Skin epidermis (tissue), 12 donors: ENCODE results near the gene ANAPC15.

Experiments used
- H3K27ac ChIP-seq, 21 experiments: fragments of 200-600 bp; sonication (generic) in 11 of 21; one replicate each; pipeline ENCODE4 v1.5.0; 2020; ENCODE audit warnings: mild to moderate bottlenecking in 3 of 21, inconsistent platforms in 2 of 21, moderate library complexity in 2 of 21
- H3K4me3 ChIP-seq, 7 experiments: fragments of 200-600 bp; sonication (generic) in 2 of 7; one replicate each; pipeline ENCODE4 v1.5.0; 2020; ENCODE audit warnings: inconsistent platforms in 2 of 7, mild to moderate bottlenecking in 2 of 7, moderate library complexity in 1 of 7

Gene ANAPC15

DNA sequence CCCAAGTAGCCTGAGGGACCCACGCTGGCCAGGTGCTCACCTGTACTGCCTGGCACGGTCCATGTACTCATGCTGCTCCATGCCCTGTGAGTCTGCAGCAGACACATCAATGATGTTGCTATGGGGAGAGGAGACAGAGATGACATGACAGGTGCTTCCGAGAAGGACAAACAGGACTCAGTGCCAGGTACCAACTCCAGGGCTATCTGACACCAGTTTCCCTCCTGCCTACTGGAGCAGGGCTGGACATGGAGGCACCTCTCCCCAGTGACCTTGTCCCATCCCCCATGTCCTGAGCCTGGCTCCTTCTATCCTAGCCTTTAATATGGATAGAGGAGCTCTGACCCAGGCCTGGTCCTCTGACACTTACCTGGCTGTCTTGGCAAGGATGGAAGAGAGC is 13.8 kb downstream of the ANAPC15 start:
- Histone ChIP-seq H3K4me3 (no peak overlapping the region), H3K27ac (peak overlapping the region in 2 of 21 experiments; percentile 11 to 20)

DNA sequence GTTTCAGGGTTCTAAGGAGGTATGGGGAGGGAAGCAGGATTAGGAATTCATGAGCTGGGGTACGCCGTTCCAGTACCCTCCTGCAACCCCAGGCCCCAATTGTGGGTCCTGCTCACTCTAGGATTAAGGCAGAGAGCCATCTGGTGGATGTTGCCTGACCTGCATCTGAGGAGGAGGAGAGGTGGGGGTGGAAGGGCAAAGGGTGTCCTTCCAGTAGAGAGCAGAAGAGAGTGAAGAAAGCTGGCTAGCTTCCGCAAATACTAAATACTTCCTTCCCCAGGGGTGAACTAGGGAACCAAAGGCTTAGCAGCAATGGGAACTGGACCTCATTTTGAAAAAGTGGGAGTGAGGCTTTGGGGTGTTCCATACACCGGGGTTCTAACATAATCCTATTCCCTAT is 21.2 kb downstream of the ANAPC15 start:
- Histone ChIP-seq H3K4me3 (no peak overlapping the region), H3K27ac (peak overlapping the region in 11 of 21 experiments; percentile 8 to 79 (median 41))

DNA sequence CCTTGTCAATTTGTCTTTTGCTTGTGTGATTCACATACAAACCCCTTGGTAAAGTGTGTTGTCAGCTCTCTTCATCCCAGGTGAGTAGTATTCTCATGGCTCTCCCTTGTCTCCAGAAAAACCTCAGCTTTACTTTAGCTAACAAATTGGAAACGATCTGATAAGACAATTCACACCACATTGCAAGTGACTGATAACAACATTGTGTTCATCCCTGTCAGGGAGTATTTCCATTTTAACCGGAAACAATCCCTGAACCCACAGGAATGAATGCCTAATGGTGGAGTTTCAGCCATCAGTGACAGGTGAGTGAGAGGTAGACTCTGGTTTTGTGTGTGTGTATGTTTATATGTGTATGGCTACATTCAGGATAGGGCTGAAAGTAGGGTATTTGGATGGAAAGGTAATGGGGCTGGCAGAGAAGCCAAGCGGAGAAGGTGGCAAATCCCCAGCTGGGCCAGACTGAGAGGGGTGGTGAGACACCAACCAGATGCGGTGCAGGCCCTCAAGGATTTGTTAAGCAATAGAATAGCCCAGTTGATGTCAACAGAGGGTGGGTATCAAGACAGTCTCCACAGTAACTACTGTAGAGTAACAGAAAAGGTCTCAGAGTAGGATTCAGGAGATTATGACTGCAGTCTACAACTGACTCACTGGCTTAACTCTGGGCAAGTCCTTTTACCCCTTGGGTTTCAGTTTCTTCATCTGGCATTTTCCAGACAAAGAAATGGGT is 24.3 kb downstream of the ANAPC15 start:
- Histone ChIP-seq H3K4me3 (no peak overlapping the region), H3K27ac (peak overlapping the region in 1 of 21 experiments; percentile 3)

DNA sequence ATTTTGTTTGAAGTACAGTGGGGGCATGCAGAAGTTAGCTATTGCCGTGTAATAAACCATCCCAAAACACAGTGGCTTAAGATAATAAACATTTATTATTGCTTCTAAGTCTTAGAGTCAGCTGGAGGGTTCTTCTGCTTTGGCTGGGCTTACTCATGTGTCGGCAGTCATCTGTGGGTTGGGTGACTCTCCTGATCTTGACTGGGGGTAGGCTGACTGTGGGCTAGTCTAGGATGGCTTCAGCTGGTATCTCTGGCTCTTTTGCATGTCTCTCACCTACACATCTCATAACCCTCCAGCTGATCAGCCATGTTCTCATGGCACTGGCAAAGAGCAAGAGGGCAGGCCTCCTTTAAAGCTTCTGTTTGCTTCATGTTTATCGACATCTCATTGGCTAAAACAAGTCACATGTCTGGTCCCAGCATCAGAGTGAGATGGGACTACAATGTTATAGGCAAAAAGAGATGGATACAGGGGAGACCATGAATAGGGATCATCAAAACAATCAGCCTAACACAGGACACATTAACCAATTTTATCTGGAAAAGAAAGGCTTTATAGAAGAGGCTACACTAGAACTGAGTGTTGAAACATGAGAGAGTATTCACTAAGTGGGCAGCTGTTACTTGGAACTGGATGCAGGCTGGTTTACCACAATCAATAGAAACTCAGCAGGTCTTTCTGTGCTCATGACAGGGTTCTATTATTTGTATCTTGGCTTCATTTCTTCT is 26.7 kb downstream of the ANAPC15 start:
- H3K4me3 ChIP-seq, result no peak overlapping the region
- peak overlapping the region in 2 of 21 experiments; percentile 19 to 34 for H3K27ac ChIP-seq

DNA sequence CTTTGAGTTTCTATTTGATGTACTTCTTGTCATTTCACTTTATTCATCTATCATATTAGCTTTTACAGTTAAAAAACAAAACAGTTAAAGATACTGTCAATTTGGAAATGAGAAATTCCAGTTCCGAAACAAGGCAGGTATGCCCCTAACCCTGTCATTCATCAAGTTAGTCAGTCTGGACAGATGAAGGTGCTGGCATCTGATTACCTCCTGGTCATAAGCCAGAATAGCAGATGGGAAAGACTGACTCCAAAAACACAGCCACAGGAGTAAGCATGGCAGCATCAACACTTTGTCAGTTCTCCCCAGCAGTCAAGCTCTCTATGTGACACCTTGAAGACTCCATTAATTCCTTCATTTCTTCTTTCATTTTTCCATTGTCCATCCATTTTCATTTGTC is 27.5 kb downstream of the ANAPC15 start:
- no peak overlapping the region for H3K4me3 ChIP-seq
- no peak overlapping the region for H3K27ac ChIP-seq

DNA sequence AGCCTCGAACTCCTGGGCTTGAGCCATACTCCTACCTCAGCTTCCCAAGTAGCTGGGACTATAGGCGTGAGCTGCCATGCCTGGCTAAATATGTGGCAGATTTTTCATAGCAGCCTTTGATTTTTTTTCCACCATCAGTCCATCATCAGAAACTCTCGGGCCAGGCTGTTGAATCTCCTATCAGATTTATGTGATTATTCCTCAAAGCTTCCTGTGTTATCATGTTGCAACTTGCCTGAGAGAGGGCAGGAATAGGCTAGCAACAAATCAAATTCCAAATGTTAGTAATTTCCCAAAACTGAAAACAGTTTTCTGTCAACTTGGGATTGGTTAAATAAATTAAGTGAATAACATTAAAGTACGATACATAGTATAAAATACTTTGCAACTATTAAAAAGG is 28.4 kb downstream of the ANAPC15 start:
- no peak overlapping the region for H3K27ac ChIP-seq
- no peak overlapping the region for H3K4me3 ChIP-seq

DNA sequence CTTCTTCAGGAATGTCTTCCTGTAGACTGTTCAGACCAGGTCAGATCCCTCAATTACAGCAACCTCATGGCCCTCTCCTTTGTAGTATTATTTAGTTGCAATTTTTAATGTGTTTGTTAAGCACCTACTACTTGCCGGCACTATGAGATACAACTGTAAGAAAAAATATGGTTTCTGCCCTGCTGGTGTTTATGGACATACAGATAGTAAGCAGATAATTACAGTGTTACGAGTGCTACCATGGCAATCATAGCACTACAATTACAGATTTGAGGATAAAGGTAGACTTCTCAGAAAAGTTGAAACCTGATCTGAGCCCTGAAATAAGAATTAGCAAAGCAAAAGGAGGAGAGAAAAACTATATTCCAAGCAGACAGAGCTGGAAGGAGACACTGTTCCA is 29.1 kb downstream of the ANAPC15 start:
- peak overlapping the region in 1 of 21 experiments; percentile 8 for H3K27ac ChIP-seq
- H3K4me3 ChIP-seq, result no peak overlapping the region

DNA sequence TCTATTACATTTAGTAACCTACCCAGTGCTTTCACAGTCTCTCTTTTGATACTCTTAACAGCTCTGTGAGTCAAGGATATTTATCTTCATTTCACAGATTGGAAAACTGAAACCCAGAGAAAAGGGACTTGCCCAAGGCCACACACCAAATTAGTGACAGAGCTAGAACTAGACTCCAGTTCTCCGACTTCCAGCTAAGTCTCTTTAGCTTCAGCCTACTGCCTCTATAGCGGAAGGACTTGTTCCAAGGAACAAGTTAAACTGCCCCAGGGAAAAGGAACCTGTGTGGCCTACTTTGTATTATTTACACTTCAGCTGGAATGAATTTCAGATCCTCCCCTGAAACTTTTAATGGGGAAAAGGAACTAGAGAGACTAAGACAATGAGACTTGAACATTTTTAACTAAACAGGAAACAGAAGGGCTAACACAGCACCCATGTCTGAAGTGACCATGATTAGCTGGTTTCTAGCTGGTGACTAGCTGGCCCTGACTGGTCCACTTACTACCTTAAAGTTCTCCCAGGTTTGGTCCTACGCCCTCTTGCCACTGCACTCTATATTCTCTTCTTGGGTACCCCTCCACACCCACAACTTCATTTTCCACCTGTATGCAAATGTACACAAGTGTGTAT is 30.6 kb downstream of the ANAPC15 start:
- H3K4me3 ChIP-seq, result peak overlapping the region in 1 of 7 experiments; percentile 77
- H3K27ac ChIP-seq, result peak overlapping the region in 19 of 21 experiments; percentile 67 to 93 (median 89)

DNA sequence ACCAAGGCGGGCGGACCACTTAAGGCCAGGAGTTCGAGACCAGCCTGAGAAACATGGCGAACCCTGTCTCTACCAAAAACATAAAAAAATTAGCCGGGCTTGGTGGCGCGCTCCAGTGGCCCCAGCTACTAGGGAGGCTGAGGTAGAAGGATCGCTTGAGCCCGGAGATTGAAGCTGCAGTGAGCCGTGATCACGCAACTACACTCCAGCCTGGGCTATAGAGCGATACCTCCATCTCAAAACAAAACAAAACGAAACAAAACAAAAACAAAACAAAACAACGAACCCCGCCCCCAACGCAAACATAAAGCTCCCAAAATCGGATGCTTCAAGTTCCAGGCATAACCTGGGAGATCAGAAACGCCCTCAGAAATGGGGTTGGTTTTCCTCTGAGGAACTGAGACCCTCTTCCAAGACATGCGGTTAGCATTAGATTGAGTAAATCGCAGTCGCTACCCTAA is 31.3 kb downstream of the ANAPC15 start:
- Histone ChIP-seq H3K27ac (peak overlapping the region in 20 of 21 experiments; percentile 67 to 93 (median 89)), H3K4me3 (peak overlapping the region; percentile 44 to 77 (median 71))

DNA sequence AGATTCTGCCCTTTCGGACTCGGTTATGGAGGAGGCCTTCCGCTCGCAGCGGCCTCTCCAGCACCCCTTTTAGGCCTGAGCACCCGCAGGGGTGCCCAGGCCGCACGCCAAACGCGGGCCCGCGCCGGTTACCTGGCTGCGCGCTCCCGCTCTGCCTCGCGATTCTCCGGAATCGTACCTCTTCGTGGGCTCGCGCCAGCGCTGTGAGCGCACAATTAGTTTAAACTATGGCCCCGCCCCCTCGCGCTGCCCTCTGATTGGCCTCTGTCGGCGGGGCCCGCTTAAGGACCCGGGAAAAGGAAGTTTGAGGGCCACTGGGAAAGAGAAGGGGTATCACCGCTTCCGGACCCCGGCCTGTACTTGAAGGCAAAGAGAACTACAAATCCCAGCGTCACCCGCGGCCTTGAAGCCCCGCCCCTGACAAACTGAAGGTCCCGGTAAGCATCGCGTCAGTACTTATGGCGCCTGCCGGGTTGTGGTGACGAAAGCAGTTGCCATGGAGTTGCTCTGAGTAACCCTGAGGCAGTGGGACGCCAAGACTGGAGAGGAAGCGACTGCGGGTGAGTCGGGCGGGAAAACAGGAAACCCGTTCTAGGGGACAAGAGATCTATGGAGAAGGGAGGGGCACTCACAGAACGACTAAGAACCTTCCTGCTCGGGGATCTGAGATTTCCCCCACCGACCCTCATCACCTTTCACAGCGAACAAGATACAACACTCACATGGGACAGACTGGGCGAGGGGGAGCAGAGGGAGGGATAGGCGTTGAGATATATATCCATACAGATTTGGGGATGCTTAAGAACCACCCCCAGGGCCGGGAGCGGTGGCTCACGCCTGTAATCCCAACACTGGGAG is 31.9 kb downstream of the ANAPC15 start, which contains the start of the genes LRRC51 and NUMA1:
Gene LRRC51 (plus strand): TSS at position 525 of the 858 bp plus-strand sequence. CDS start 8,234 bp downstream, outside the sequence.
Gene NUMA1 (minus strand): TSS at position 217 of the 858 bp plus-strand sequence. CDS start 44,599 bp downstream, outside the sequence.
- Histone ChIP-seq H3K27ac (peak within 1 kb of the TSS in 20 of 21 experiments; percentile 67 to 93 (median 89)), H3K4me3 (peak within 1 kb of the TSS; percentile 44 to 77 (median 71))

DNA sequence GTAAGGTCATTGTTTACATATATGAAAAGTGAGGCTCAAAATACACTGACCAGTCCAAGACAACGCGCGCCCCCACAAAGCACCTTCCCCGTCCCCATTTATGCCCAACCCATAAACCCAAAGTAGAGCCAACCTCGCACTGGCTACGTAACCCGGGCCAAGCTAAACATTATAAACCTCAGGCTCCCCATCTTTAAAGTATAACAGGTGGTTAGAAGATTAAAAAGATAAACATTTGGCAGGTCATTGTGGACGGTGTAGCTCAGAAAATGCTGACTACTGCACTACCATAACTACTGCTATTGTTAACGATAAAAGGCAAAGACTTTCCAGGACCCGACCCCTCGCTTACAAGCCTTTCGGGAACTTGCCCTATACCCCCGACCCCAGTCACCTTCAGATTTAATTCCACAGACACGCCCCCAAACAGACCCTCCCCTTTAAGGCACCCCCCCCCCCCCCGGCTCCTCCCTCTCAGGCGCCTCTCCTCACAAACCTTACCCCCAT is 32.6 kb downstream of the ANAPC15 start:
- H3K4me3 ChIP-seq, result peak overlapping the region; percentile 44 to 77 (median 71)
- H3K27ac ChIP-seq, result peak overlapping the region in 20 of 21 experiments; percentile 37 to 93 (median 89)

DNA sequence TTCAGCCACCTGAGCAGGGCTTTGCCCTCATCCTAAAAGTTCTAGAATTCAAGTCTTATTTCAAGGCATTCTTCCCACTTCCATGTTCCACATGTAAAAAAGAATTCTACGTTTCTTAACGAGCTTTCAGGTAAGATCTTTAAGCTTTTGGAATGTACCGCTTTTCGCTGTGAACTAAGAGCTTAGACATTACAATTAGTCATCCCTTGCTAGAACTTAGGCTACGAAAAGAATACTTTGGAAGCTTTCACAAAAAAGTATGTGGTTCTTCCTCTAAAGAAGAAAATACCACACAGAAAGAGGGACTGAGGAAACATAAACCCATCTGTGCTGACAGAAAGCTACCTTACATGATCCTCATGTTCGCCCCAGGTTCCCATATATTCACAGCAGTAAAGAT is 34.0 kb downstream of the ANAPC15 start:
- Histone ChIP-seq H3K27ac (peak overlapping the region in 17 of 21 experiments; percentile 5 to 93 (median 89)), H3K4me3 (peak overlapping the region in 2 of 7 experiments; percentile 74 to 77)

DNA sequence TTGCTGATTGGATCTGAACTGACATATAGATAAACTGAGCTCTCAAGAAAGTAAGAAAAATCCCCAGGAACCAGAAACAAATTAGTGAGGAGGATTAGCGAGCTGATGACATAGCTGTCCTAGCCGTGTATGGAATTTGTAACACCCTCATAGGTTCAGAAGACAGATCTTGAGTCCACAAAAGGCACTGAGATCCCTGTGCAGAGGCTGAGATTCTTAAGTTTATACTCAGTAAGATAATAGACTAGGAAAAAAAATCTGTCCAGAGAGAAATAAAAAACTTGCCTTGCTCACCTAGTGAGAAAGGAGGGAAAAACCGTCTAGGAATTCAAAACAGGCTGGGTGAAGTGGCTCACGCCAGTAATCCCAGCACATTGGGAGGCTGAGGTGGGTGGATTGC is 36.7 kb downstream of the ANAPC15 start:
- Histone ChIP-seq H3K27ac (peak overlapping the region in 3 of 21 experiments; percentile 27 to 40 (median 39)), H3K4me3 (no peak overlapping the region)

DNA sequence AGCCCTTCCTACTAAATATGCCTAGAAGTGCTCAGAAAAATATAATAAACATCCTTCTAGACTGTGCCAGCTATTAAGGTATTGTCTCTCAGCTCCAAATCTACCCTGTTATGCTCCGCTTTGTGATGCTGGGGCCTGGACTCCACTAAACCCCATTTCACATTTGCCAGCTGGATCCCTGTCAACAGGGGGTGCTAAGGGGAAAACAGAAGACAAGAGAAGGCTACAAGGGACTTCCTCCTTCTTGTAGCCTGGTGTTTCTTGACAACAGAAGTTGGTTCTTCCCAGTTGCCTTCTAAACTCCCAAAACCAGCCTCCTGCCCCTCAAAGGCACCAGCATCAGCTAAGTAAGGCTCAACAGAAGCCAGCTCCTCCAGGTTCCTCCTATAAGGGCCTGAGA is 37.4 kb downstream of the ANAPC15 start:
- peak overlapping the region in 7 of 21 experiments; percentile 9 to 70 (median 39) for H3K27ac ChIP-seq
- no peak overlapping the region for H3K4me3 ChIP-seq

DNA sequence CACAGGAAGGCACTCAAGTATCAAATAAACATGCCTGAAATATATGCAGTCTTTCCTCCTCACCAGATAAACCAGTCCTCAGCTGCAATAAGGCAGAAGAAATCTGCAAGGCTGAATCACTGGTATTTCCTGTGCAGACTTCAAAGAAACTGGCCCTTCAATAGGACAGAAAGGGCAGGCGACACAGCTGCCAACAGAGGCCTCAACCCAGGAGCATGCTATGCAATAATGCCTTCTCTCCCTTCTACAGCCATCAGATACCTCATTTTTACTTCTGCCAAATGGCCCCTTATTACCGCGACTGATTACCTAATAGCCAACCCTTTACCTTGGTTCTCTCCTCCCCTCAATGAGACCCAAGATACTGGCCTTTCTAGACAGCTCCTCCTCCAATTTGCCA is 40.1 kb downstream of the ANAPC15 start:
- peak overlapping the region in 17 of 21 experiments; percentile 1 to 84 (median 50) for H3K27ac ChIP-seq

DNA sequence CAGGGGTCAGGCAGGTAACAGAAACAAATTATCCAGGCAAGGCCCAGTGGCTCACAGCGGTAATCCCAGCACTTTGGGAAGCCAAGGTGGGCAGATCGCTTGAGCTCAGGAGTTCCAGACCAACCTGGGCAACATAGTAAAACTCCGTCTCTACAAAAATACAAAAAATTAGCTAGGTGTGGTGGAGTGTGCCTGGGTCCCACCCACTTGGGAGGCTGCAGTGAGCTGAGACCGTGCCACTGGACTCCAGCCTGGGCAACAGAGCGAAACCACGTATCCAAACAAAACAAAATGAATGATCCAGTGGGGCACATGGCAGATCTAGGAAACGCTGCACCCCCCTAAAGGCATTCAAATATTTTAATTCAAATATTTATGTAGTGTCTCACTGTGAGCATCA is 42.0 kb downstream of the ANAPC15 start:
- Histone ChIP-seq H3K4me3 (no peak overlapping the region), H3K27ac (peak overlapping the region in 20 of 21 experiments; percentile 52 to 87 (median 75))

More for the DNA sequence above, 40.1 kb downstream of the ANAPC15 start:
- H3K4me3 ChIP-seq, result no peak overlapping the region

DNA sequence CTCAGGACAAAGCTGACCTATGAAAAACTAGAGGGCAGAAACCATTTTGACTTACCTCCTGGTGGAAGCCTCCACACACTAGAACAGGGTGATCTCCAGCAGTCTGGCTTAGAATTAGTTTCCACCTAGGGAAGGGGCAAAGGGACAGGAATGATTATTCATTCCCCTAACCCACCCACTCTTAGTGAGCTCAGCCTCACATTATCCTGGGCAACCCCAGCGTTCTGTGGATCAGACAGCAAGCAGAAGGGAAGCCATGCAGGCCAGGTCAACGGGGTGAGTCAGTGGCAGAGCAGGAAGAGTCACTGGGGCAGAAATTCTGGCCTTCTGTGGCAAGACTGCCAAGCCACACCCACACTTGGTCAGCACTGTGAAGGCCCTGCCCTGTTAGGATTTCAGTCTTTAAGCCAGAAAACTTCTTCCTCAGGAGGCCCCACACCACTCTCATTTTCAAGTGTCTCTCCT is 42.7 kb downstream of the ANAPC15 start:
- no peak overlapping the region for H3K4me3 ChIP-seq
- H3K27ac ChIP-seq, result peak overlapping the region in 20 of 21 experiments; percentile 52 to 87 (median 75)

DNA sequence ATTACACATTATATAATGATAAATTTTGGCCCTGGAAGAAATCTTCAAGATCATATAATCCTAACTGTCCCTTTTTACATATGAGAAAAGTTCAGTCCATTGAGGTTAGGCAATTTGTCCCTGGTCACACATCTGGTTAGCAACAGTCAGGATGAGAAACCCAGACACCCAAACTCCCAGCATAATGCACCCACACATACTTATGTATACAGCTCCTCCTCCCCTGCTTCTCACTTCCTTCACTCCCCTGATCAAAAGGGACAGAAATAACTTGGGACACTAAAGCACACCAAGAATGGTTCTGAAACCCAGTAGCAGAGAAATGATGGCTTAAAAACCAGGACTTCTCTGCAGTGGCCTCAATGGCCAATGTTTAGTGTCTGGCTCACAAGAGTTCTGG is 43.3 kb downstream of the ANAPC15 start:
- Histone ChIP-seq H3K27ac (peak overlapping the region in 20 of 21 experiments; percentile 52 to 87 (median 75)), H3K4me3 (no peak overlapping the region)
